ENCODE data around the gene ARHGAP30.
"Not testable (repeated sequence)": the region's sequence is repeated elsewhere in the genome, so short reads cannot be mapped to it uniquely, and the experiment has no call there.

DNA sequence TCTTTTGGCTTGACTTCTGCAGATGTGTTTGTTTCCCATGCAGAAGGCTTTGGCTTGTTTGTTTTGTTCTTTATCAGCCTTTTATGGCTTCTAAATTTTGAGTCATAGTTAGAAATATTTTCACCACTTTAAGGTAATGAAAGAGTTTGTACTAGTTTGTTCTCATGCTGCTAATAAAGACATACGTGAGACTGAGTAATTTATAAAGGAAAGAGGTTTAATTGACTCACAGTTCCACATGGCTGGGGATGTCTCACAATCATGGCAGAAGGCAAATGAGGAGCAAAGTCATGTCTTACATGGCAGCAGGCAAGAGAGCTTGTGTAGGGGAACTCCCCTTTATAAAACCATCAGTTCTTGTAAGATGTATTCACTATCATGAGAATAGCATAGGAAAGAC lies 42.7 kb downstream of the ARHGAP30 start:
- not testable (repeated sequence) for TF ChIP-seq EP300, POLR2A (IDR thresholded peaks at IDR 0.05)
- TF ChIP-seq, protein P1, sequence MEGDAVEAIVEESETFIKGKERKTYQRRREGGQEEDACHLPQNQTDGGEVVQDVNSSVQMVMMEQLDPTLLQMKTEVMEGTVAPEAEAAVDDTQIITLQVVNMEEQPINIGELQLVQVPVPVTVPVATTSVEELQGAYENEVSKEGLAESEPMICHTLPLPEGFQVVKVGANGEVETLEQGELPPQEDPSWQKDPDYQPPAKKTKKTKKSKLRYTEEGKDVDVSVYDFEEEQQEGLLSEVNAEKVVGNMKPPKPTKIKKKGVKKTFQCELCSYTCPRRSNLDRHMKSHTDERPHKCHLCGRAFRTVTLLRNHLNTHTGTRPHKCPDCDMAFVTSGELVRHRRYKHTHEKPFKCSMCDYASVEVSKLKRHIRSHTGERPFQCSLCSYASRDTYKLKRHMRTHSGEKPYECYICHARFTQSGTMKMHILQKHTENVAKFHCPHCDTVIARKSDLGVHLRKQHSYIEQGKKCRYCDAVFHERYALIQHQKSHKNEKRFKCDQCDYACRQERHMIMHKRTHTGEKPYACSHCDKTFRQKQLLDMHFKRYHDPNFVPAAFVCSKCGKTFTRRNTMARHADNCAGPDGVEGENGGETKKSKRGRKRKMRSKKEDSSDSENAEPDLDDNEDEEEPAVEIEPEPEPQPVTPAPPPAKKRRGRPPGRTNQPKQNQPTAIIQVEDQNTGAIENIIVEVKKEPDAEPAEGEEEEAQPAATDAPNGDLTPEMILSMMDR (IDR thresholded peaks at IDR 0.05) = not testable (repeated sequence)

Data from tibial nerve (tissue), 4 donors.